Activated gamma-delta T cell treated with Interleukin-2 at 50 U/mL for 16 hours (primary cell): ENCODE measurements around the gene TLR1.
A peak's percentile ranks its signal among the peaks of the same experiment; 100 is the strongest.
"Not testable (repeated sequence)": the region's sequence is repeated elsewhere in the genome, so short reads cannot be mapped to it uniquely, and the experiment has no call there.

ENCODE experiments used
- DNase-seq: peaks from one replicate; pipeline ENCODE4 v3.0.0-alpha.2; 2020

TLR1 gene

DNA sequence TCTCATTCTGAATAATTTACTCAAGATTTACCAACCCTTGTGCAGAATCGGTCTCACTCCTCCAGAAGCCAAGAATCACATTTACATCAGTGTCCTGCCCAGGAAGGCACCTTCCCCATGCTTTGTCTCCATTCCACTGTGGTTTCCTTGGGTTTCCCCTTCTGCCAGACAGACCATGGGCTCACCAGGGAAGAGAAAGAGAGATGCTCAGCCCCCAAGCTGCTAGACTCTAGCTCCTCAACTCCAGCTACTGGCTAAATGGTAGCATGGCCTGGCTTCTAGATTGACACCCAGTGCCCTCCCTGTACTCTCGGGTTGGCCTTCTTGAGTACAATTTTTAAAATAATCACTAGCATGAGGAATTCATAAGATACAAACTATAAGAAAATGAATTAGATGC lies 34.7 kb downstream of the TLR1 start:
- no peak for DNase-seq

DNA sequence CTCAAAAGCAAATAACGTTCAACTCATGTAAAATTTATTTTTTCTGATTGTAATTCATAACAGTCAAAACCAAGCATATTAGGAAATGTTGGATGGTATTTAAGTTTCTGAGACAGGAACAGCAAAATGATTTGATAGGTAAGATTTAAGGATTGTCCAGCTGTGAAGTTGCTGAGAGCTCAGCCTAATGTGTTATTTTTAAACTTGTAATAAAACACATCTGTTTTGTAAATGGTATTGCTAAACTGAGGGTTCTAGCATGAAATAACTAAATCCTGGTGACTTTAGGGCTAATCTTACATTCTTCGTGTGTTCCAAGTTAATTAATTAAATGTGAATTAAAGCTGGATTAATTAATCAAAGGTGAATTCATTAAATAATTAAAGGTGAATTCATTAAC lies 35.1 kb downstream of the TLR1 start:
- no peak for DNase-seq

DNA sequence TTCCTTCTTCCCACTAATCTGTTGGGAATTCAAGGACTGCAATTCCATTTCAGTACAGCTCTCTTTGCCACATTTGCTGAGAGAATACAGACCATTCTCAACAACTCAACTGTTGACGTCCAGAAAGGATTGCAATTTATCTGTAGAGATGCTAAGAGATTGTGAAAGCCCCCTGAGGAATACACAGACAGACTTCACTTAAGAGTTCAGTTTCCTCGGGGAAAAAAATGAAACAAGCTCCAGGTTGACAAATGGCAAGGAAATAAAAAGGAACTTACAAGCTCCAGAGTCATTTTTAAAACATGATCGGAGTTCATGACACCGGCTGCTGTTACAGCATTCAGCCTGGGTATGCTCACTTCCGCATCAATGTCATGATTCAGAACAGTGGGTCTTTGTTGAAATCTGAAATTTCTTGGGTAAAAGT lies 35.6 kb downstream of the TLR1 start:
- no peak for DNase-seq

DNA sequence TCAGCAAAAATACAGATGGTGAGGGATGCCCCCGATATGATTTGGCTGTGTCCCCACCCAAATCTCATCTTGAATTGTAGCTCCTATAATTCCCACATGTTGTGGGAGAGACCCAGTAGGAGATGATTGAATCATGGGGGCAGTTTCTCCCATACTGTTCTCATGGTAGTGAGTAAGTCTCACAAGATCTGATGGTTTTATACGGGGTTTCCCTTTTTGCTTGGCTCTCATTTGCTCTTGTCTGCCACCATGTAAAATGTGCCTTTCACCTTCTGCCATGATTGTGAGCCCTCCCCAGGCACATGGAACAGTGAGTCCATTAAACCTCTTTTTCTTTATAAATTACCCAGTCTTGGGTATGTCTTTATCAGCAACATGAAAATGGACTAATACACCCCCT lies 37.7 kb downstream of the TLR1 start:
- DNase-seq, result not testable (repeated sequence)

DNA sequence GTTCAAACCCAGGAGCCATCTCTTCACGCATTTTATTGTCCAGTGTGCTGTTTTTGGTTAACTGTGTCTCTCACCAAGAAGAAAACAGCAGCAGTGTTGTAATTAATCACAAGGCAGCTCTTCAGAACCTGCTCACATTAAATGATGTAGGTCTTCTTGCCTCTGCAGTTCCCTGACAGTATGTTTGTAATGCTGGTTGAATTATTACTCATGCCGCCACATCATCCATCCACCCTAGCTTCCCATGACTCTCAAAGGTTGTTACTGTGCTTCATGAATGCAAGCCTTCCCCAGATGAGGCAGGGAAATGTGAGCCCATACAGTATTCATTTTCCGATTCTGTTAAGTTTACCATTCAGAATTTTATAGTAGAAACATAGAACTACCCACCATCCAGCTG lies 39.2 kb downstream of the TLR1 start:
- DNase-seq, result no peak

DNA sequence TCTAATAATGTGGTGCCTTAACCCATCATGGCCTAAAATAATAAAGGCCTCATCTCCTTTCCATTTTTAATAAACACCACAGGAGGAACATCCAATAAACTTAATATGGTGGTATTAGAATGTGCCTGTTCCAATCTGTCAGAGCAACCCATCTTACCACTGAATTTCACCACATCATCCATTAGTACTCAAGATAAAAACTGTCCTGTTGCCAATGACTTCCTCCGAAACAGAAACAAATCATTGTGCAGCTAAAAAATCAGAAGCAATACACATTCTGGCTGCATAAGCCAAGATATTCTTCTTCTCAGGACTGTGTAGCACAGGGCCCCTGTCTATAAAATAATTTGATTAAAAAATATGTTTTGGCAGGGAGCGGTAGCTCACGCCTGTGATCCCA lies 40.3 kb downstream of the TLR1 start:
- no peak for DNase-seq

DNA sequence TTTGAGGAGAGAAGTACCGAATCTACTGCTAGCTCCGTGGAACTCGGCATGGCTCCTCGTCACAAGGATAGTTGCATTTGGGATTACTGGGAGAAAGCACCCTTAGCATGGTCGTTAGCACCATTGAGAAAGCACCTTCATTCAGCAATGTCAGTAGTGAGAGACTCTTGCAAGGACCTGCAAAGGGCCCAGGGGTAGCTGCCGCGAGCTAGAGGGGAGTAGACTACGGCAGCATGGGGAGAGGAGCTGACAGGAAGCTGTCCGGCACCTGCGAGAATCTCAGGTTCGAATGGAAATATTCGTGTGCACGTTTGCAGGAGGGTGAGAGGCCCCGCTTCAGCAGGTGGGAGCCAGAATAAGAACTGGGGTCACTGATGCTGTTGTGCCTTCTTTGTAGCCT lies 42.0 kb downstream of the TLR1 start:
- no peak for DNase-seq

DNA sequence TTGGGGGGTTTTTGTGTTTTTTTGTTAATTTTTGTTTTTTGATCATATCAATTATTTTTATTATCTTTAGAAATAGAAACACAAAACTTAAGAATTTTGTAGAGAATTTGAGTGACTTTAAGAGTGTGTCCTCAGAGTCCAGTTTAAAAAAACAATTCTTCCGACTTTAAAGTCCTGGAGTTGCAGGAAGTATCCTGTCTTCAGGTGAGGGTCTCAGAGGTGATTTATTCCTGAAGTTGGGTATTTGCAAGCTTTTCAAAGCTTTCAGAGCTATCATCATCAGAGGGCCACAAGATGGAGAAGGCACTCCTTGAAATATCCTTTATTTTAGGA lies 44.8 kb downstream of the TLR1 start:
- DNase-seq, result no peak

DNA sequence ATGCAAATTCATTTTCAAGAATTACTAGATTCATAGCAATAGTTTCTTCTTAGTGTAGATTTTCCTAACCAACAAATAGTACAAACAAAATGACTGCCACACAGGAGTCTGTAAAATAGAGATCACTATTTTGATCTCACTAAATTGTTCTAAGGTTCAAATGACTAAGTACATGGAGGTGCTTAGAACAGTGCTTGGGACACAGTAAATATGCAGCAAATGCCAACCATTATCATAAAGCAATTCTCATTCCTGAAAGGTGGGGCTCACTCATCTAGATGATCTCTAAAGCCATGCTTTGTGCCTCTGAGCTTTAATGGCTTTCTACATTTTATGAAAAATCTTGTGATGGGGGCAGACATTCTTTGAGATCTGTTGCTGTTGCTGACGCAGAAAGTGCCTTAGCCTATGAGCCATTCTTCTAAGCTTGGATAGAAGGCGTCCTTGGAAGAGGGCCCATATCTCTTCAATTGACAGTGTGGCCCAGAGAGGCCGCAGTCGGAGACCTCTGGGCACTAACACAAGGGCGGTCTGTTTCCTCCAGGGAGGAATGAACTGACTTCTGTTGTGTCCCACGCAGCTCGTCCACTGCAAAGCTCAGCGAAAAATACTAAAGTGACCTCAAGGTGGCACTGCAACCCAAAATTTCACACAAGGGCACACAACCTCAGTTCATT lies 45.3 kb downstream of the TLR1 start:
- DNase-seq, result peak; percentile 55

DNA sequence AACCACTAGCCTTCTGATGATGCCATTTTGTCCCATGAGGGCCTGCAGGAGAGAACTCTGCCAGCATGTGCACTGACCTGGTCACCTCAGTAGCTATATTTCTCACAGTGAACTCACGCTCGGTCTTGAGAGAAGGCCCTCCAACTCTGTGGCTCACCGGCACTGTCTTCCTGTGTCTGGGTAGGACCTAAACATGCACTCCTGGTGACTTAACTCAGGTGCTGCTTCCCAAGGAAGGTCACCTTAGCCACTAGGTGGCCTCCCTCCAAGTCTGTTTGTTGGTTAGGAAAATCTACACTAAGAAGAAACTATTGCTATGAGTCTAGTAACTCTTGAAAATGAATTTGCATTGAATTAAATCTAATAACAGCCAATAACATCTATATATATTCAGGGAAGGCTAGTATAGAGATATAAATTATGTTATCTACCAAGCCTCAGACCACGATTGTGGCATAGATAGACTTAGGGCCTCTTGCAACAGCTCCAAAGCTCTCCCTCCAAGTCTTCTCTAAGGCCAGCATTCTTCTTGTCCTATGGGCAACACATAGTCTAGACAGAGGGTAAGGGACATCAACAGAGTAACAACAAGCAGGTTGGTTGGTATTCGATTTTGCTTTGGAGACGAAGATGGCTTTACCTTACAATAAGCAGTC lies 46.5 kb downstream of the TLR1 start:
- no peak for DNase-seq

DNA sequence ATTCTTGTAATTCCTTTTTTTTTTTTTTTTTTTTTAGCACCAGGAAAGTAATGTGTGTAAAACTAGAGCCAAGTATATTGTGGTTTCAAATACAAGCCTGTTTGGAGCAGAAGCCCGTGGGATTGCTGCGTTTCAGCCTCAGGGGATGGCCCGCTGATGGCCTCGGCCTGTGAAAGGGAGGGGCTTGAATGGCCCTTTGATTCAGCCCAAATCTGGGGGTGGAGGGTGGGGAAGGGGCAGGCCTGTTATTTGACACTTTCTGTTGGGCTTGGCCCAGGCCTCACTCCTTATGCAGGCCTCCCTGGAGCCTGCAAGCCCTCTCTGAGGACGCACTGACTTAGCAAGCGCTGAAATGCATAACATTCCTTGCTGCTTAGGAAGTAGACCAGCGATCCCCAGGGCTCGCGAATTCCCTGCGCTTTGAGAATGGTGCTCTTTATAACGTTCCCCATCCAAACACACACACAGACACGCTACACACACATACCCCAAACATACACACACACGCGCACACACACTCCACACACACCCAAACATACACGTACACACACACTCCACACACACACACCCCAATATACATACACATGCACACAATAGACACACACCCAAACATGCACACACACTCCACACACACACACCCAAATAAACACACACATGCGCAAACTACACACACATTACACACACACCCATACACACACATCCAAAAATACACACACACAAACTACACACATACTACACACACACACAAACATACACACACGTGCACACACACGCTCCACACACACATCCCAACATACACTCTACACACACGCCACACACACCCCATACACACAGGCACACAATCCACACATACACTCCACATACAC lies 51.4 kb downstream of the TLR1 start:
- no peak for DNase-seq

DNA sequence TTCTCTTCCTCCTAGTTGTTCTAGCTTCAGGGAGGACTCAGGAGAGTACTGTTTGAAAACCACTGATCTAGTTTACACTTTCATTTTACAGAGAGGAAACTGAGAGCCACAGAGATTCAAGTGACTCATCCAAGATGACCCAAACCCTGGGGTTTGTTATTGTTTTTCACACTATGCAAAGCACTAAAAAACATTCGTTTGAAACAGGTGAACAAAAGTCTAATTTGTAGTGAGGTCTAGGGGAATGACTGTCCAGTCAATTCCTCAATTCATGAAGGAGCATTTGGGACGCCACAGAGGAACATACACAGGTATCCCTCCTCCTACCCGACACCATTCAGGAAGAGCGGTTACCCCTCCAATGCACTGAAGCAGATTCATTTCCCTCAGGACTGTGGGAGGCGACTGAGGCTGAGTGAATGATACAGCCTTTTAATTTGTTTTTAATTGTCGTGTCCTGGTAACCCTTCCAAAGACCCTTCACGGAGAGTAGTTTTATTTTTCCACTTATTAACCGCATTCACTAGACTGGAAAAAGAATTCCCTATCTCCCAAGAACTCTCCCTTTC lies 52.1 kb downstream of the TLR1 start:
- no peak for DNase-seq

DNA sequence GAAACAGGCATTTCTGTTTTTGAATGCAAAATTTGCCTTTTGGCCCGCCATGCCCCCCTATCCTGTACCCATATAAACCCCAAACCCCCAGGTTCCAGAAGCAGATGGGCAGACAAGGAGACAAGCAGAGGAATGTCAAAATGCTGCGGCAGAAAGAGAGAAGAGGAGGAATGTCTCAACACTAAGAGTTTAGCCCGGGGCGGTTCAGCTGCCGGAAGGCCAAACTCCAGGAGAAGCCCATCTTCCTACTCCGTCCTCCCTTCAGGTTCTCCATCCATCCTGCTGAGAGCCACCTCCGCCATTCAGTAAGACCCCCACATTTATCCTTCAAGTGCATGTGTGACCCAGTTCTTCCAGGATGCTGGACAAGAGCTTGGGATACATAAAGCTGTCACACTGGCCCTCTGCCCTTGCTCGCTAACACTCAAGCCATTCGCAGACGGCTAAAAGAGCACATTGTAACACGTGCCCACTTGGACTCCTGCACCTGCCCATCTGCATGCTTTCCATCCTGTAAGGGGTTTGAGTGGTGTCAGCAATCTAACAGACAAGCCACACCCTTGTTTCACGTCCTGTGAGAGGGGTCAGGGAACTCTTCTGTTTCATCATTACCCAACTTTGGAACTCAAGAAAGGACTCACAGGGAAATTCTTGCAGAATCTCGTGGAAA lies 53.1 kb downstream of the TLR1 start:
- DNase-seq, result no peak

DNA sequence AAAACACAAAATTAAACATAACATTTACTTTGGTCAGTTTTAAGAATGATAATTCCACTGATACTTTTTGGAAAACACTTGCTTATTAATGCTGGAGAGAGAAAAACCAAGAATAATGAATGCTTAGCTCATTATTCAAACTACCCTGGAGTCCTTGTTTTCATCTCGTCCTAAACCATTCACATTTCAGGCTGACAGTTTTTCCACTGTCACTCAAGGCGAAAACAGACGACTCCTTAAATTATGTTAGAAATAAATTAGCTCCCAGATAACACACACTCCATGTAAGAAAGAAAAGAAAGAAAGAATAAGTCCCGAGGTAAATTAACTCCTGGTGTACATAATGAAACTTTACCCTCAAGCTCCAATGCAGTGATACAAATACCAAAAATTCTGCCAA lies 55.3 kb downstream of the TLR1 start:
- DNase-seq, result no peak

DNA sequence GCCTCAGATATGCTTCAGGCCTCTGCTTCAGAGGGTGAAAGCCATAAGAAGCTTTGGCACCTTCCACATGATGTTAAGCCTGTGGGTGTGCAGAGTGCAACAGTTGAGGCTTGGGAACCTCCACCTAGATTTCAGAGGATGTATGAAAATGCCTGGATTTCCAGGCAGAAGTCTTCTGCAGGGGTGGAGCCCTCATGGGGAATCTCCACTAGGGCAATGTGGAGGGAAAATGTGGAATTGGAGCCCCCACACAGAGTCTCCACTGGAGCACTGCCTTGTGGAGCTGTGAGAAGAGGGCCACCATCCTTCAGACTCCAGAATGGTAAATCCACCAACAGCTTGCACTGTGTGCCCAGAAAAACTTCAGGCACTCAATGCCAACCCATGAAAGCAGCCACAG lies 57.0 kb downstream of the TLR1 start:
- no peak for DNase-seq
